GM18519 (cell line): Measurements from ENCODE around the gene CLDN24.
"Not testable (repeated sequence)": the region's sequence is repeated elsewhere in the genome, so short reads cannot be mapped to it uniquely, and the experiment has no call there.

ENCODE experiments used
- ATAC-seq: cut with Tn5 transposase; IDR thresholded peaks from one replicate; pipeline ENCODE4 v1.9.1; 2021; ENCODE audit warnings: mild to moderate bottlenecking, moderate library complexity; ENCODE audit not compliant: unreplicated experiment, low FRiP score

Gene CLDN24

GRCh38 chr4:183348136-183348535 is 25.9 kb upstream of the CLDN24 start:
- no peak for ATAC-seq

GRCh38 chr4:183347566-183347965 is 25.3 kb upstream of the CLDN24 start:
- no peak for ATAC-seq

GRCh38 chr4:183347146-183347545 is 24.9 kb upstream of the CLDN24 start:
- ATAC-seq: no peak

GRCh38 chr4:183345261-183345660 is 23.0 kb upstream of the CLDN24 start:
- ATAC-seq: no peak

GRCh38 chr4:183344523-183345255 is 22.5 kb upstream of the CLDN24 start:
- no peak for ATAC-seq

- ATAC-seq: no peak
Observed at GRCh38 chr4:183343730-183344129, 21.5 kb upstream of the CLDN24 start.

GRCh38 chr4:183342541-183343533 is 20.6 kb upstream of the CLDN24 start:
- ATAC-seq: no peak

GRCh38 chr4:183337833-183338232 is 15.6 kb upstream of the CLDN24 start:
- ATAC-seq: no peak

- no peak for ATAC-seq
Observed at GRCh38 chr4:183337349-183337748, 15.1 kb upstream of the CLDN24 start.

GRCh38 chr4:183335369-183335940 is 13.2 kb upstream of the CLDN24 start:
- ATAC-seq: no peak

- no peak for ATAC-seq
Observed at GRCh38 chr4:183333983-183334382, 11.8 kb upstream of the CLDN24 start.

- ATAC-seq: no peak
Observed at GRCh38 chr4:183333202-183333601, 11.0 kb upstream of the CLDN24 start.

- ATAC-seq: no peak
Observed at GRCh38 chr4:183332447-183332846, 10.2 kb upstream of the CLDN24 start.

- ATAC-seq: no peak
Observed at GRCh38 chr4:183330841-183331240, 8.6 kb upstream of the CLDN24 start.

- ATAC-seq: no peak
Observed at GRCh38 chr4:183329954-183330742, 7.9 kb upstream of the CLDN24 start.

GRCh38 chr4:183329244-183329643 is 7.0 kb upstream of the CLDN24 start:
- ATAC-seq: no peak

- ATAC-seq: no peak
Observed at GRCh38 chr4:183328832-183329231, 6.6 kb upstream of the CLDN24 start.

- no peak for ATAC-seq
Observed at GRCh38 chr4:183327827-183328226, 5.6 kb upstream of the CLDN24 start.

GRCh38 chr4:183326853-183327252 is 4.6 kb upstream of the CLDN24 start:
- ATAC-seq: no peak

GRCh38 chr4:183326387-183326786 is 4.2 kb upstream of the CLDN24 start:
- not testable (repeated sequence) for ATAC-seq
